ENCODE measurements around the gene OTOA.
"Not testable (repeated sequence)": the region's sequence is repeated elsewhere in the genome, so short reads cannot be mapped to it uniquely, and the experiment has no call there.

- TF ChIP-seq EZH2 (IDR thresholded peaks at IDR 0.05); POLR2AphosphoS5 (IDR thresholded peaks at IDR 0.05; ENCODE audit: borderline replicate concordance, low read depth, low read length): not testable (repeated sequence)
Measured at GRCh38 chr16:21768810-21769209, 105.0 kb downstream of the OTOA start.

Measured in SK-N-MC (cell line).